Measurements from ENCODE around the gene TBX18. TPM values are rescaled to one million over a fixed set of nuclear protein-coding genes. Genes with fewer than 3 reads are reported as not detected.

The TBX18 gene
- total and polyA plus RNA-seq, 12 donors: 1.0 to 10.4 (median 2.9) TPM

GRCh38 chr6:84777888-84778287, 13.5 kb upstream of the TBX18 start:
- TF ChIP-seq CTCF (IDR thresholded peaks at IDR 0.05): no peak
- no peak for TF ChIP-seq POLR2A (IDR thresholded peaks at IDR 0.05)
- no peak overlapping the region for H3K4me3 ChIP-seq
- no peak for DNase-seq
- no peaks in the 10 kb centered on the region for H3K9me3 ChIP-seq (replicated peaks in 1 of 3)
- WGBS, 4 donors: 65 to 88% (median 77%) methylated on average over 1 of the region's 1 CpG
- H3K27me3 ChIP-seq: peaks cover 37% of the 10 kb centered on the region
- H3K36me3 ChIP-seq (replicated peaks in 1 of 2): no peaks in the 10 kb centered on the region
- no peak overlapping the region for H3K27ac ChIP-seq
- intact Hi-C loops (cut with DNase I): no loop called here
- H3K4me1 ChIP-seq (replicated peaks in 1 of 2): peaks cover 10 to 16% of the 10 kb centered on the region in 2 donors

- Histone ChIP-seq H3K27me3 (peaks cover 51% of the 10 kb centered on the region), H3K36me3 (replicated peaks in 1 of 2) (no peaks in the 10 kb centered on the region), H3K4me1 (replicated peaks in 1 of 2) (peaks cover 10 to 16% of the 10 kb centered on the region in 2 donors), H3K4me3 (no peak overlapping the region), H3K27ac (no peak overlapping the region), H3K9me3 (replicated peaks in 1 of 3) (no peaks in the 10 kb centered on the region)
- 52 to 75% (median 59%) methylated on average over 3 of the region's 3 CpGs for WGBS, 4 donors
- no peak for DNase-seq
- no peak for TF ChIP-seq CTCF (IDR thresholded peaks at IDR 0.05)
- no peak for TF ChIP-seq POLR2A (IDR thresholded peaks at IDR 0.05)
- intact Hi-C loops (cut with DNase I): no loop called here
These were observed 12.0 kb upstream of the TBX18 start for GRCh38 chr6:84776392-84776791.

GRCh38 chr6:84775751-84776150, 11.4 kb upstream of the TBX18 start:
- peaks cover 10 to 16% of the 10 kb centered on the region in 2 donors for H3K4me1 ChIP-seq (replicated peaks in 1 of 2)
- TF ChIP-seq POLR2A (IDR thresholded peaks at IDR 0.05): no peak
- TF ChIP-seq CTCF (IDR thresholded peaks at IDR 0.05): no peak
- peaks cover 57% of the 10 kb centered on the region for H3K27me3 ChIP-seq
- no peak overlapping the region for H3K27ac ChIP-seq
- no peaks in the 10 kb centered on the region for H3K9me3 ChIP-seq (replicated peaks in 1 of 3)
- no peaks in the 10 kb centered on the region for H3K36me3 ChIP-seq (replicated peaks in 1 of 2)
- no peak for DNase-seq
- intact Hi-C loops (cut with DNase I): no loop called here
- WGBS, 4 donors: 59 to 65% (median 62%) methylated on average over 3 of the region's 3 CpGs
- no peak overlapping the region for H3K4me3 ChIP-seq

DNA sequence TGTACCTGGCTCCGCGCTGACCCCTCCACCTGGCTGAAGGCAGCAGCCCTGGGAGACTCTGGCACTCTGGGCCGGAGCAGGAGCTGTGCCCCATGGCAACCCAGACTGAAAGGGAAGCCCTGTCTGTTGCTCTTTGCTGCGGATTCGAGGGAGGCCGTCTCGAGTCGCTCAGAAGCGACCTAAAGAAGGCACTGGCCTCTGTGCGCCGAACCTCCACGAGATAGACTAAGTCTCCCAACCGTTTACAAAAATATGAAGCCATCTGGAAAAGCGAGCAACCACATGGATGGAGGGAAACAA, 10.5 kb upstream of the TBX18 start:
- H3K4me1 ChIP-seq (replicated peaks in 1 of 2): peaks cover 10 to 16% of the 10 kb centered on the region in 2 donors
- DNase-seq: no peak
- intact Hi-C loops (cut with DNase I): no loop called here
- 10 to 24% (median 17%) methylated on average over 13 to 14 of the region's 14 CpGs for WGBS, 4 donors
- H3K9me3 ChIP-seq (replicated peaks in 1 of 3): no peaks in the 10 kb centered on the region
- H3K36me3 ChIP-seq (replicated peaks in 1 of 2): no peaks in the 10 kb centered on the region
- no peak for TF ChIP-seq CTCF (IDR thresholded peaks at IDR 0.05)
- TF ChIP-seq POLR2A (IDR thresholded peaks at IDR 0.05): no peak
- peaks cover 66% of the 10 kb centered on the region for H3K27me3 ChIP-seq
- H3K27ac ChIP-seq: no peak overlapping the region
- peak overlapping the region in 1 of 4 donors; percentile 54 for H3K4me3 ChIP-seq

Measured in adrenal gland (tissue), 12 donors.